Iris pigment epithelial cell (primary cell): ENCODE data around the gene LRIG1.

Experiments used
- DNase-seq: peaks from one replicate; pipeline ENCODE4 v3.0.0-alpha.2; 2011; ENCODE audit warnings: low read depth

LRIG1 gene

DNA sequence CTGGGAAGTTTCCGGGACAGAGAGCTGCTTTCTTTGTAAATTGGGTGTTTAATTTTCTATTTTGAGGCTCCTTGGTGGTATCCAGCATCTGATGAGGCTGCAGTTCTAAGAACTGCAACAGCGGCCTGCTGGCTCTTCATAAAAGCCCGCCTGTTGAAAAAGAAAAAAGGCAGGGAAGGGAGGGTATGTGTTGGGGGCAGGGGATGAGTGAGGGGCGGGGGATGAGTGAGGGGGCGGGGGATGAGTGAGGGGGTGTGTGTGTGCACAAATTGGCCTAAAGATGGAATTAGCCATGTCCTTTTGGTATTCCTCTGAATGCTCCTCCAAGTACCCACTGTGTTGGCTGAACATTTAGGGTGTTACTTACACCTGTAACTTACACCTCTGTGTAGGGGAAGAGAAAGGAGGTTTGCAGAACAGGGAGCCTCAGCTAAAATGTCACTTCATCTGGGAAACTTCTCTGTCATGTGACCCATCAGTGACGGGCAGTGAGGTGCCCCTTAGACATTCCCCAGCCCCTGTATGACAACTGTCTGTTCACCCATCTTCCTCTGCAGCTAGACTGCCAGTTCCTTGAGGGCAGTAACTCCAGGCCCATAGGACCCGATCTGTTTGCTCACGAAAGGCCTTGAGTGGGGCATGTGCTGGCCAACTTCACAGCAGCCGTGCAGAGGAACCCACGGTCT lies 57.6 kb downstream of the LRIG1 start:
- DNase-seq: no peak

GRCh38 chr3:66442254-66443117 lies 58.3 kb downstream of the LRIG1 start:
- DNase-seq: peak; percentile 78

- no peak for DNase-seq
Measured at GRCh38 chr3:66441692-66442091, 59.1 kb downstream of the LRIG1 start.

DNA sequence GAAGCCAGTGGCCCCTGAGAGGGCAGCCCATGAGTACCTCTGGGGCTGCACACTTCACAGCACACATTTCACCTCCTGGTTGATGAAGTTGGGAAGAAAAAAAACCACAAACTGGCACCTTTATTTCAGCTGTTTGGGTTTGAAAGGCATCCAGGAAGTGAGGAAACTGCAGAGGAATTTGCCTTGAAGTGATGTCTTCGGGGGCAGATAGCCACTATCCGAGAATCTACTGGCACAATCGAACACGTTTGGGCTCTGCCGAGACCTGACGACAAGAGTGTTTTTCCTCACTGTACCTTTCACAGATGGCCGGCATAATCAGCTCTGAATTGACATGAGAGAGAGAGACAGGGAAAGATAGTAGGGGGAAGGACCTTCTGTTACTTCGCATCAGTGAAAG lies 59.7 kb downstream of the LRIG1 start:
- peak; percentile 50 for DNase-seq

GRCh38 chr3:66439666-66440344 lies 61.0 kb downstream of the LRIG1 start:
- DNase-seq: no peak

- DNase-seq: no peak
Measured at GRCh38 chr3:66438046-66438445, 62.8 kb downstream of the LRIG1 start.

- DNase-seq: no peak
Measured at GRCh38 chr3:66437341-66437929, 63.4 kb downstream of the LRIG1 start.

- no peak for DNase-seq
Measured at GRCh38 chr3:66435989-66436388, 64.8 kb downstream of the LRIG1 start.

- DNase-seq: no peak
Measured at GRCh38 chr3:66434726-66435125, 66.1 kb downstream of the LRIG1 start.

DNA sequence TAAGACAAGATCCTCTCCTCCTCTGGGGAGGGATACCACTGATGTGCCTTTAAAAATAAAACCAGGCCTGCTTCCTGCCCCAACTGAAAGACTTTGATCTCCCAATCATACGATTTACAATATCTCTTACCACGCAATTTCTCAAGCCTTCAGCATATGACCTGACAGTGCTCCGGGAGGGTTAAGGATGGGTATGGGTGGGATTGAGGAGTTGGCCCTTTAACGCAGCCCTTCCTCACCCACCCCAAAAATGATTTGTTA lies 67.4 kb downstream of the LRIG1 start:
- no peak for DNase-seq

- no peak for DNase-seq
Measured at GRCh38 chr3:66432767-66433521, 67.9 kb downstream of the LRIG1 start.

DNA sequence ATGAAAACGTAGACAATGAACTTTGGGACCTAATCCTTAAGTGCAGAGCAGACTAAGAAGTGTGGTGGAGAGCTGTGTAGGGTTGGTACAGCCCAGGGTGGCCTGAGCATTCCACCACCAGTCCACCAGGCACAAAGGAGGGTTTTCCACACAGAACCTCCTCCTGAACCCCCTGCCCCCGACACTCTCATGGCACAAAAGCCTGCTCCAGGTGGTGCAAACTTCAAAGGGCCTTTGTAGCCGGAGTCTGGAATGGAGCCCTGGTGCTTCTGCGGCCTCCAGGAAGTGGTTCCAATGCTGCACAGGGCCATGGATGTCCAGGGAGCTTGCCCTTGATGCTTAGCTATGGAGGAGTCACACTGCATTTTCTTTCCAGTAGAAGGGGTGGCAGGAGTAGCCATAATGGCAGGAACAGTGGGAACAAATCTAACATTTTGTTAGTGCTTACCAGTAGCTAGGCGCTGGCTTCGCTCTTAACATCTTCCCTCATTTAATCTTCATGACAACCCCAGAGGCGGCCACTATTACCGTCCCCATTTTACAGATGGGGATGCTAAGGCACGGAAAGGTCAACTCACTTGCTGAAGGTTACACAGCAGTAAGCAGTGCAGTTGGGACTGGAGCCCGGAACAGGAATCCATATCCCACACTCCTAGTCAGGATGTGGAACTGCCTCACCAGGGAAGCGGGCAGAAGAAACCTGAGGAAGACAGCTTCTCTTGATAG lies 68.6 kb downstream of the LRIG1 start:
- DNase-seq: no peak

GRCh38 chr3:66431494-66431893 lies 69.3 kb downstream of the LRIG1 start:
- DNase-seq: peak; percentile 75

DNA sequence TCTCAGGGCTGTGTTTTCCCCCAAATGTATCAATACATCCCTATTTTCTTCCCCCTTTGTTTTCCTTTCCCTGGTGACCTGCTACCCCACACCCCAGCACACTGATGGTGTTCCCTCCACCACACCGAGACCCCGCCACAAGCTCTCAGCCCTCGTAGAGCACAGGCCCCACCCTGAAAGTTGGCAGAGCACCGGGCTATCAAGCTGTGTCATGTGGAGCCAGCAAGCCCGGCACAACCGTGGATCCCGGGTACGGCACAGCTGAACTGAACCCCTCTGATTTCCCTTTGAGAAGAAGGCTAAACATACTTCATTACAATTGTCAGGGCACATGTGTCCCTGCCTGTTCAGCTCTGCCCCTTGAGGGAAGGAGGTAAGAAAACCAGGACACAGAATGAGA lies 69.9 kb downstream of the LRIG1 start:
- DNase-seq: no peak

- DNase-seq: peak; percentile 98
Measured at GRCh38 chr3:66428733-66429132, 72.1 kb downstream of the LRIG1 start.

- no peak for DNase-seq
Measured at GRCh38 chr3:66427951-66428474, 72.8 kb downstream of the LRIG1 start.

GRCh38 chr3:66427352-66427751 lies 73.5 kb downstream of the LRIG1 start:
- DNase-seq: no peak

- no peak for DNase-seq
Measured at GRCh38 chr3:66426135-66426534, 74.7 kb downstream of the LRIG1 start.

GRCh38 chr3:66425576-66426114 lies 75.2 kb downstream of the LRIG1 start:
- no peak for DNase-seq

DNA sequence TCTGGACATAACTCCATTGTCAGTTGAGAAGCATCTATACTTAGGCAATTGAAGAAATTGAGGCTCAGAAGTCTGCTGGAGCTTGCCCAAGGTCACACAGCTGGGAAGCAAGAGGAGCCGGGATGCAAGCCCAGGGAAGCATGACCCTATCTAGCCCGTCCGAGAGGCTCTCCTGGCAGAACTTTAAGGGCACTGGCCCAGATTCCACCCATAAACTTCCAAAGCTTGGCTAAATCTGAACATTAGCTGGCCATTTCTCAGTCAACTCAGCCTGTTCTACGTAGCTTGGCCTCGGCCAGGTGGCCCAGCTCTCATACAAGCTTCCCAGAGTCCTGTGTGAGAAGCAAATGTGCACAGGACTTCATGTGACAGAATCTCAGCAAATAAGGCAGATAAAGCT lies 75.8 kb downstream of the LRIG1 start:
- DNase-seq: no peak

GRCh38 chr3:66423791-66424190 lies 77.0 kb downstream of the LRIG1 start:
- DNase-seq: peak; percentile 87
